Left ventricle myocardium inferior (tissue), 1 donor: Measurements from ENCODE around the gene ABCA4. TPM values are rescaled to one million over a fixed set of nuclear protein-coding genes. Genes with fewer than 3 reads are reported as not detected.

Source experiments
- DNase-seq: peaks from one replicate; pipeline ENCODE4 v3.0.0-alpha.2; 2020
- H3K27ac ChIP-seq: fragments of 200-600 bp; replicated peaks from 2 replicates; pipeline ENCODE4 v1.8.0; 2021
- H3K27me3 ChIP-seq: fragments of 200-600 bp; 2 replicates; pipeline ENCODE4 v1.8.0; 2021; ENCODE audit warnings: low read depth
- H3K36me3 ChIP-seq: fragments of 200-600 bp; 2 replicates; pipeline ENCODE4 v1.8.0; 2021
- H3K4me1 ChIP-seq: fragments of 200-600 bp; 2 replicates; pipeline ENCODE4 v1.8.0; 2021
- H3K4me3 ChIP-seq: fragments of 200-600 bp; 2 replicates; pipeline ENCODE4 v1.8.0; 2021; ENCODE audit warnings: mild to moderate bottlenecking, moderate library complexity
- H3K9me3 ChIP-seq: fragments of 200-600 bp; replicated peaks from 2 replicates; pipeline ENCODE4 v1.8.0; 2021
- intact Hi-C: fragments of 100-400 bp; cut with micrococcal nuclease; formaldehyde crosslinking; loops from one replicate; pipeline ENCODE4 v1.11.0; 2022
- total RNA-seq: library from RNA; stranded (reverse); fragmentation: NEBNext Ultra II Directional; extraction: Animal tissue kit (Norgen Biotek cat#: 25700); gene quantifications from one replicate; pipeline ENCODE4 v1.2.1, GENCODE V29; 2021
- TF ChIP-seq, protein P1 (sequence below): fragments of 200-600 bp; IDR thresholded peaks from 2 replicates; pipeline ENCODE4 v1.8.0; 2021; ENCODE audit warnings: antibody characterized with exemption, mild to moderate bottlenecking, borderline replicate concordance
- donor health status: DM: no; HTN: yes; CAD: no; lungs with severe emphysema.

ABCA4 gene
- total RNA-seq, 1 donor from 2014 or later, result 0.11 TPM

DNA sequence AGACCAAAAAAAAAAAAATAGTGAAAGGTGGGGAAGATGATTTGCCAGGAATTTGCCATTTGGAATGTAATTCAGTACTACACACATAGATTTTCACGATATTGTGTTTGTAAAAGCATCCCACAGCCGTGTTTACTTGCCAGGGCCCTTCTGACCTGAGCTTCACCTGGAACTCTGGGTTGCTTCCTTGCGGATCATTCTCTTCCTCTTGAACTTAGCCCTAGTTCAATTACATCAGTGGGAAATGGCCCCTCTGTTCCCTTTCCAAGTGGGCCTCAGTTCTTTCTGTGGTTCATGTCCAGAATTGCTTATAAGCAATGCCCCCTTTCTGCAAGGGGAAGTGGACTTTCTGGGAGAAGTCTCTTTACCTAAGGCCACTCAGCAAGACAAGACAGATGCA, 41.0 kb downstream of the ABCA4 start:
- no peak overlapping the region for H3K27ac ChIP-seq
- H3K4me3 ChIP-seq, result no peak overlapping the region
- no peaks in the 10 kb centered on the region for H3K9me3 ChIP-seq
- H3K27me3 ChIP-seq, result no peaks in the 10 kb centered on the region
- H3K4me1 ChIP-seq, result no peaks in the 10 kb centered on the region
- TF ChIP-seq, protein P1, sequence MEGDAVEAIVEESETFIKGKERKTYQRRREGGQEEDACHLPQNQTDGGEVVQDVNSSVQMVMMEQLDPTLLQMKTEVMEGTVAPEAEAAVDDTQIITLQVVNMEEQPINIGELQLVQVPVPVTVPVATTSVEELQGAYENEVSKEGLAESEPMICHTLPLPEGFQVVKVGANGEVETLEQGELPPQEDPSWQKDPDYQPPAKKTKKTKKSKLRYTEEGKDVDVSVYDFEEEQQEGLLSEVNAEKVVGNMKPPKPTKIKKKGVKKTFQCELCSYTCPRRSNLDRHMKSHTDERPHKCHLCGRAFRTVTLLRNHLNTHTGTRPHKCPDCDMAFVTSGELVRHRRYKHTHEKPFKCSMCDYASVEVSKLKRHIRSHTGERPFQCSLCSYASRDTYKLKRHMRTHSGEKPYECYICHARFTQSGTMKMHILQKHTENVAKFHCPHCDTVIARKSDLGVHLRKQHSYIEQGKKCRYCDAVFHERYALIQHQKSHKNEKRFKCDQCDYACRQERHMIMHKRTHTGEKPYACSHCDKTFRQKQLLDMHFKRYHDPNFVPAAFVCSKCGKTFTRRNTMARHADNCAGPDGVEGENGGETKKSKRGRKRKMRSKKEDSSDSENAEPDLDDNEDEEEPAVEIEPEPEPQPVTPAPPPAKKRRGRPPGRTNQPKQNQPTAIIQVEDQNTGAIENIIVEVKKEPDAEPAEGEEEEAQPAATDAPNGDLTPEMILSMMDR, result no peak
- DNase-seq, result no peak
- intact Hi-C loops, result loop anchor here (10.0 kb wide), 1 partner anchor 75 kb away; no protein-coding TSS in a partner anchor
- no peaks in the 10 kb centered on the region for H3K36me3 ChIP-seq

DNA sequence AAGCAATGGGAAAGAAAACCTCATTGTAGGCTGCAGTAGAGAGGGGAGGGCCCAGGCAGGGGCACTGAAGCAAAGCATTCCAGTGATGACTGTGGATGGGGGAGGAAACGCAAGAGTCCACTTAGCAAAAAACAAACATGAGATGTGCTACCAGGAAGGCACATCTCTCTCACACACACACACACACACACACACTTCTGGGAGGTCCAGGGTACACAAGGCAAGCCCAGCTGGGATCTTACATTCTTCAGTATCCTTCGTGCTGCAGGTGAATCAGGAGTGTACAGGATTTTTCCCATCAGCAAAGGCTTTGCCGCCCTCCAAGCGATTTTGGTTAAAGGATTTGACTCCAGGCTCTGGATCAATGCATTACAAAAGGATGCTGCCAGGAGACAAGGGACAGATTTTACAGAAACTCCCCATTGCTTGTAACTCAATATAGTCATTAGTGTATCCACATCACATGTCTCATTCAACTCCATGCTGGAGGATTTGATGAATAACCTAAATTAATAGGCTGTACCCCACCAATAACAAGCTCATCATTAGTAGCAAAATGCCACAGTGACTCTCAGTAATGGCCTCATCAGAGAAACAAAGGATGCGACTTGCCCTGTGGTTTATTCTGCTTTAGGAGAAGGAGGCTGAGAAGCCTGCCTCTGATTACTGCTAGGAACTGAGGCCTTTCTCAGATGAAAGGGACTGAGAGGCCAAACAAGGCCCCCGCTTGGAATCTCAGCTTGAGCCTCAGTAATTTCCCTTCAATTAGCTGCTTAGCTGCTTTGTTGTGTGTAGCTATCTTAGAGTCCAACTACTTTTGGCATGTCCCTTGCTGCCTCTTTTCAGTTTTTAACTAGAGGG, 41.6 kb downstream of the ABCA4 start:
- Histone ChIP-seq H3K4me3 (no peak overlapping the region), H3K36me3 (no peaks in the 10 kb centered on the region), H3K9me3 (no peaks in the 10 kb centered on the region), H3K4me1 (no peaks in the 10 kb centered on the region), H3K27me3 (no peaks in the 10 kb centered on the region), H3K27ac (no peak overlapping the region)
- DNase-seq, result no peak
- TF ChIP-seq, protein P1, result no peak
- intact Hi-C loops, result loop anchor here (10.0 kb wide), 1 partner anchor 75 kb away; no protein-coding TSS in a partner anchor

DNA sequence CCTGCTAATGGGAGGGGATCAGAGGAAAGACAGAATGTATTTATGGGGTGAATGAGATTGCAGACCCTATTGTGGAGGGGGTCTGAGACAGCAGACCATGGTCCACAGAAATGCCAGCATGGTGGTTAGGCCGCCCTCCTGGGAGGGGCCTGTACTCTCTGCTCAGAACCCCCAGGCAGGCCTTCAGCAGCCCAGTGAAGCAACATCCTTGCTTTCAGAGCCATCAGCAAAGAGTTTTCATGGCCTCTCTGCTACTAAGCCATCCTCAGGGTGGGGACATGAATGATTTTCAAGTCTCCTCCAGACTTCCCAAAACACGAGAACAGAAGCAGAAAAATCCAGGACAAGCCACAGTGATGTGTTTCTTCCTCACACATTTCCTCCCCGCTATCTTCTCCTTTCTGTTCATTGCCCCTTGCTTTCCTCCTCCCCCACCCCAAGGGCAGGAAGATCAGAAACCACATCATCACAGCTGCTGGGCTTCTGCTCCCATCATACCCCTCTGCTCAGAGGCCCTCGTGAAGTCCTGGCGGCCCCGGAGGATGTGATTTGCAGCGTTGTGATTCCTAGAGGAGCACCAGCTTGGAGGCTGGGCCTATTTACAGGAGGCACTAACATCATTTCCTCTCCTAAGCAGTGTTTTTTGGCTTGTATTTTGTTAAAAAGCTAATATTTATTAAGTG, 48.0 kb downstream of the ABCA4 start:
- H3K4me3 ChIP-seq, result no peak overlapping the region
- intact Hi-C loops, result loop anchor here (10.0 kb wide), 1 partner anchor 82 kb away; no protein-coding TSS in a partner anchor
- H3K27me3 ChIP-seq, result no peaks in the 10 kb centered on the region
- H3K36me3 ChIP-seq, result no peaks in the 10 kb centered on the region
- TF ChIP-seq, protein P1, result no peak
- peaks cover 56% of the 10 kb centered on the region for H3K4me1 ChIP-seq
- H3K9me3 ChIP-seq, result no peaks in the 10 kb centered on the region
- DNase-seq, result no peak
- H3K27ac ChIP-seq, result peak overlapping the region; percentile 16

DNA sequence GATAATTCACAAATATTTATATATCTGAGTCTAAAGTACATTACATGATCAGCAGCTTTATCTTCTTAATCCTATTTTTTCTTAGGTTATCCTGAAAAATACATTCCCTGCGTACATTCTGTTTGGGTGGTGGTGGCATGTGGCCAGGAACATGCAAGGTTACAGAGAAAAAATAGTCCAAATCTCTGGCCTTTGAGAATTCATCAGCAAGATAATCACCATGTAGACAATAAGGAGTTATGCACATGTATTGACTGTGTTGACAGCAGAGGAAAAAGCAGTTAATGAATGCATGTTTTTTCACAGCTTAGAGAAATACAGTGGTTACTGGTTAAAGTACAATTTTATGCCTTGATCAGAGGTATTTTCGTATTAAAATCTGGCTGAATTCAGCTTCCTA, 49.0 kb downstream of the ABCA4 start:
- Histone ChIP-seq H3K27me3 (no peaks in the 10 kb centered on the region), H3K4me1 (peaks cover 64% of the 10 kb centered on the region), H3K9me3 (no peaks in the 10 kb centered on the region), H3K4me3 (no peak overlapping the region), H3K27ac (peak overlapping the region; percentile 16), H3K36me3 (no peaks in the 10 kb centered on the region)
- DNase-seq, result peak; percentile 30
- intact Hi-C loops, result loop anchor here (10.0 kb wide), 1 partner anchor 83 kb away; no protein-coding TSS in a partner anchor
- TF ChIP-seq, protein P1, result no peak

DNA sequence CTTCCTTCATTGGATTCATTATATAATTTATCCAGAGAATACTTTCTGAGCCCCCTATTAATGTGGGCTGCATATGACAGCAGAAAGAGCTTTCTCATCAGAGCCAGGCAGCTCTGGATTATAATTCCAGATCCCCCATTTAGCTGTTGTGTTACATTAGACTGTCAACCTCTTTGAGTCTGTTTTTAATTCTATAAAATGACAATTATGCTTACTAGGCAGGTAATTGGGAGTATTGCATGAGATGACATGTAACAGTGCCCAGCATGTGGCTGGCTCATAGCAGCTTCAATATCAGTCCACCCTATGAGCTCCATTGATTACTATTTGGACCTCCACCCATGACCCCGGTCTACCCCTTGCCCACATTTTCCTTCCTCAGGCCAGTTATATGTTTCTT, 49.6 kb downstream of the ABCA4 start:
- DNase-seq, result no peak
- peaks cover 64% of the 10 kb centered on the region for H3K4me1 ChIP-seq
- intact Hi-C loops, result loop anchor here (10.0 kb wide), 1 partner anchor 83 kb away; no protein-coding TSS in a partner anchor
- peak overlapping the region; percentile 16 for H3K27ac ChIP-seq
- no peaks in the 10 kb centered on the region for H3K27me3 ChIP-seq
- TF ChIP-seq, protein P1, result no peak
- H3K36me3 ChIP-seq, result no peaks in the 10 kb centered on the region
- no peak overlapping the region for H3K4me3 ChIP-seq
- no peaks in the 10 kb centered on the region for H3K9me3 ChIP-seq
